ENCODE data around the gene AKAP10. TPM values are rescaled to one million over a fixed set of nuclear protein-coding genes. Genes with fewer than 3 reads are reported as not detected.

Gene AKAP10
- total and polyA plus RNA-seq, 4 experiments from 2014 or later: 23.5 to 72.1 (median 44.4) TPM

- Histone ChIP-seq H3K9me3 (ENCODE audit: control insufficient read depth in 1 of 2, low read length in 2 of 2) (no peaks in the 10 kb centered on the region), H3K4me3 (ENCODE audit: low read length in 2 of 2) (no peak overlapping the region), H3K27me3 (ENCODE audit: insufficient read depth, low read length) (no peaks in the 10 kb centered on the region), H3K27ac (ENCODE audit: low read depth, low read length) (no peak overlapping the region), H3K36me3 (ENCODE audit: insufficient read depth, low read length) (no peaks in the 10 kb centered on the region), H3K4me1 (ENCODE audit: insufficient read depth, low read length) (peaks cover 3% of the 10 kb centered on the region)
- Mint-ChIP-seq H3K9me3 (no peaks in the 10 kb centered on the region), H3K4me1 (peaks cover 2 to 6% (median 4%) of the 10 kb centered on the region in 4 donors), H3K36me3 (no peaks in the 10 kb centered on the region), H3K4me3 (peak overlapping the region in 2 of 8 donors; percentile 25 to 55), H3K27ac (peak overlapping the region in 3 of 7 donors; percentile 4 to 51 (median 29)), H3K27me3 (peaks cover 9 to 10% of the 10 kb centered on the region in 2 donors)
- ChIA-PET CTCF (ENCODE audit: partially characterized antibody) (interaction anchor here (0.6 to 6.2 kb wide), 31 partner anchors 8 to 321 kb away, joined by 3 to 75 read pairs (median 5); partner anchors contain the start of genes AKAP10 and SPECC1), POLR2A (ENCODE audit: partially characterized antibody) (interaction anchor here (0.6 to 1.2 kb wide), 4 partner anchors 13 to 116 kb away, joined by 3 to 4 read pairs (median 4); partner anchors contain the start of gene AKAP10)
- DNase-seq: peak; percentile 74 to 77 (median 75)
- intact Hi-C loops (cut with micrococcal nuclease): loop anchor here (1.0 to 2.0 kb wide), 4 partner anchors 16 to 328 kb away; partner anchors contain the start of gene SPECC1
These were observed 15.4 kb upstream of the AKAP10 start for GRCh38 chr17:19992803-19993713.

DNA sequence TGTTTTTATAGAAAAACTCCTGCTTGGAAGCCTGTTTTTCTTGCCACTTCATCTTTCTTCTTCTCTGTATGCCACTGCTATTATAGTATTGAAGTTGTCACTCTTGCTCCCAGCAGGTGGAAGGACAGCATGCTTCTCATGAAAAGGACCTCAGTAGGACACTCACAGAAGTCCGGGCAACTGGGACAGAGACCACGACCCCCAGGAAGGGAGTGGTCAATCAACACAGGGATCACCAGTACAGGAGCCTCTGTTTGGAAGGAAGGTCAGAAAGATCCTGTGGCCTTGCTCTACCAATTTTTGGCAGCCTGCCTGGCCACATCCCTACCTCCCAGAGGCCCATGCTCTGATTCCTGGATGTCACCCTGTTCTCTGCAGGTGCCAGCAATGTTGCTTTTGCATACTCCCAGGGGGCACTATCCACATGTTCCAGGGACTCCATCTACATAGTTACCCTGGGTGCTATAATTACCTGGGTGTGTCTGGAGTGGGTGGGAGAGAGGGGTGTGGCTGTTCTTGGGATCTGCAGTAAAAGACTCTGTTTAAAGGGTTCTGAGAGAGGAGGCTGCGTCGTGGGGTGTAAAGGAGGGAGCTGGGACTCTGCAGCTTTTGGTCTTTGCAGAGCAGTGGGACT, 13.7 kb upstream of the AKAP10 start:
- peaks cover 3% of the 10 kb centered on the region for H3K4me1 ChIP-seq (ENCODE audit: insufficient read depth, low read length)
- Mint-ChIP-seq H3K27me3 (peaks cover 6 to 7% of the 10 kb centered on the region in 2 donors), H3K9me3 (no peaks in the 10 kb centered on the region), H3K4me1 (peaks cover 2 to 6% (median 4%) of the 10 kb centered on the region in 4 donors), H3K27ac (no peak overlapping the region), H3K4me3 (no peak overlapping the region), H3K36me3 (no peaks in the 10 kb centered on the region)
- no peaks in the 10 kb centered on the region for H3K36me3 ChIP-seq (ENCODE audit: insufficient read depth, low read length)
- no peak for DNase-seq
- H3K9me3 ChIP-seq (ENCODE audit: control insufficient read depth in 1 of 2, low read length in 2 of 2): no peaks in the 10 kb centered on the region
- H3K27ac ChIP-seq (ENCODE audit: low read depth, low read length): no peak overlapping the region
- CTCF ChIA-PET (ENCODE audit: partially characterized antibody): interaction anchor here (2.3 to 6.2 kb wide), 5 partner anchors 20 to 129 kb away, joined by 9 to 75 read pairs (median 32); partner anchors contain the start of gene SPECC1
- POLR2A ChIA-PET (ENCODE audit: partially characterized antibody): no interaction called here
- no peaks in the 10 kb centered on the region for H3K27me3 ChIP-seq (ENCODE audit: insufficient read depth, low read length)
- intact Hi-C loops (cut with micrococcal nuclease): no loop called here
- H3K4me3 ChIP-seq (ENCODE audit: low read length in 2 of 2): no peak overlapping the region

GRCh38 chr17:19987897-19988296, 10.3 kb upstream of the AKAP10 start:
- H3K27ac Mint-ChIP-seq: no peak overlapping the region
- POLR2A ChIA-PET (ENCODE audit: partially characterized antibody): no interaction called here

GRCh38 chr17:19986941-19987861, 9.6 kb upstream of the AKAP10 start:
- Histone ChIP-seq H3K27me3 (ENCODE audit: insufficient read depth, low read length) (no peaks in the 10 kb centered on the region), H3K27ac (ENCODE audit: low read depth, low read length) (no peak overlapping the region), H3K36me3 (ENCODE audit: insufficient read depth, low read length) (no peaks in the 10 kb centered on the region), H3K9me3 (ENCODE audit: control insufficient read depth in 1 of 2, low read length in 2 of 2) (no peaks in the 10 kb centered on the region), H3K4me1 (ENCODE audit: insufficient read depth, low read length) (no peaks in the 10 kb centered on the region), H3K4me3 (ENCODE audit: low read length in 2 of 2) (no peak overlapping the region)
- ChIA-PET POLR2A (ENCODE audit: partially characterized antibody) (no interaction called here), CTCF (ENCODE audit: partially characterized antibody) (no interaction called here)
- peaks cover 2 to 4% of the 10 kb centered on the region in 2 donors for H3K27me3 Mint-ChIP-seq
- no peaks in the 10 kb centered on the region for H3K4me1 Mint-ChIP-seq
- intact Hi-C loops (cut with micrococcal nuclease): no loop called here
- no peaks in the 10 kb centered on the region for H3K9me3 Mint-ChIP-seq
- H3K36me3 Mint-ChIP-seq: no peaks in the 10 kb centered on the region
- no peak overlapping the region for H3K4me3 Mint-ChIP-seq
- H3K27ac Mint-ChIP-seq: no peak overlapping the region
- DNase-seq: no peak

More at GRCh38 chr17:19987897-19988296, 10.3 kb upstream of the AKAP10 start:
- intact Hi-C loops (cut with micrococcal nuclease): no loop called here
- peaks cover 0 to 5% (median 2%) of the 10 kb centered on the region in 4 donors for H3K4me1 Mint-ChIP-seq
- H3K4me1 ChIP-seq (ENCODE audit: insufficient read depth, low read length): peaks cover 1% of the 10 kb centered on the region
- no peaks in the 10 kb centered on the region for H3K36me3 ChIP-seq (ENCODE audit: insufficient read depth, low read length)
- no peaks in the 10 kb centered on the region for H3K9me3 Mint-ChIP-seq
- no peaks in the 10 kb centered on the region for H3K9me3 ChIP-seq (ENCODE audit: control insufficient read depth in 1 of 2, low read length in 2 of 2)
- no peaks in the 10 kb centered on the region for H3K27me3 ChIP-seq (ENCODE audit: insufficient read depth, low read length)
- no peaks in the 10 kb centered on the region for H3K36me3 Mint-ChIP-seq
- no peak for DNase-seq
- no peak overlapping the region for H3K4me3 ChIP-seq (ENCODE audit: low read length in 2 of 2)
- no peak overlapping the region for H3K4me3 Mint-ChIP-seq
- H3K27me3 Mint-ChIP-seq: peaks cover 6 to 7% of the 10 kb centered on the region in 2 donors
- no peak overlapping the region for H3K27ac ChIP-seq (ENCODE audit: low read depth, low read length)
- CTCF ChIA-PET (ENCODE audit: partially characterized antibody): no interaction called here

GRCh38 chr17:19979917-19980770, 2.5 kb upstream of the AKAP10 start:
- no peak overlapping the region for H3K4me3 ChIP-seq (ENCODE audit: low read length in 2 of 2)
- CTCF ChIA-PET (ENCODE audit: partially characterized antibody): interaction anchor here (2.3 kb wide), 1 partner anchor 12 kb away, joined by 9 read pairs; no protein-coding TSS in a partner anchor
- H3K27me3 Mint-ChIP-seq: no peaks in the 10 kb centered on the region
- H3K36me3 Mint-ChIP-seq: peaks cover 7 to 16% of the 10 kb centered on the region in 2 donors
- DNase-seq: no peak
- POLR2A ChIA-PET (ENCODE audit: partially characterized antibody): no interaction called here
- H3K27ac Mint-ChIP-seq: no peak overlapping the region
- H3K27ac ChIP-seq (ENCODE audit: low read depth, low read length): no peak overlapping the region
- peak overlapping the region in 3 of 8 donors; percentile 15 to 55 (median 43) for H3K4me3 Mint-ChIP-seq
- H3K4me1 Mint-ChIP-seq: peaks cover 19 to 35% (median 24%) of the 10 kb centered on the region in 4 donors
- no peaks in the 10 kb centered on the region for H3K9me3 ChIP-seq (ENCODE audit: control insufficient read depth in 1 of 2, low read length in 2 of 2)
- H3K36me3 ChIP-seq (ENCODE audit: insufficient read depth, low read length): no peaks in the 10 kb centered on the region
- peaks cover 0 to 2% (median 0%) of the 10 kb centered on the region in 8 donors for H3K9me3 Mint-ChIP-seq
- intact Hi-C loops (cut with micrococcal nuclease): no loop called here
- H3K4me1 ChIP-seq (ENCODE audit: insufficient read depth, low read length): peaks cover 32% of the 10 kb centered on the region
- no peaks in the 10 kb centered on the region for H3K27me3 ChIP-seq (ENCODE audit: insufficient read depth, low read length)

- peaks cover 11 to 22% of the 10 kb centered on the region in 2 donors for H3K36me3 Mint-ChIP-seq
- peak overlapping the region; percentile 95 to 98 (median 97) for H3K27ac Mint-ChIP-seq
- H3K9me3 Mint-ChIP-seq: peaks cover 0 to 2% (median 0%) of the 10 kb centered on the region in 8 donors
- intact Hi-C loops (cut with micrococcal nuclease): no loop called here
- Histone ChIP-seq H3K9me3 (ENCODE audit: control insufficient read depth in 1 of 2, low read length in 2 of 2) (no peaks in the 10 kb centered on the region), H3K27me3 (ENCODE audit: insufficient read depth, low read length) (no peaks in the 10 kb centered on the region), H3K4me1 (ENCODE audit: insufficient read depth, low read length) (peaks cover 43% of the 10 kb centered on the region), H3K36me3 (ENCODE audit: insufficient read depth, low read length) (no peaks in the 10 kb centered on the region), H3K4me3 (ENCODE audit: low read length in 2 of 2) (peak overlapping the region in 1 of 2 donors; percentile 71), H3K27ac (ENCODE audit: low read depth, low read length) (peak overlapping the region; percentile 93)
- ChIA-PET CTCF (ENCODE audit: partially characterized antibody) (interaction anchor here (0.8 kb wide), 1 partner anchor 32 kb away, joined by 3 read pairs; no protein-coding TSS in a partner anchor), POLR2A (ENCODE audit: partially characterized antibody) (interaction anchor here (1.3 to 2.3 kb wide), 6 partner anchors 10 to 206 kb away, joined by 3 to 22 read pairs (median 11); partner anchors contain the start of genes SPECC1 and ULK2)
- H3K4me1 Mint-ChIP-seq: peaks cover 25 to 46% (median 35%) of the 10 kb centered on the region in 4 donors
- peak overlapping the region; percentile 94 to 99 (median 96) for H3K4me3 Mint-ChIP-seq
- no peaks in the 10 kb centered on the region for H3K27me3 Mint-ChIP-seq
- DNase-seq: no peak
These were observed 1.2 kb upstream of the AKAP10 start for GRCh38 chr17:19978805-19979211.

Measured in CD4-positive, alpha-beta memory T cell (primary cell).